ENCODE measurements around the gene OR52N4. TPM values are rescaled to one million over a fixed set of nuclear protein-coding genes. Genes with fewer than 3 reads are reported as not detected.
A peak's percentile ranks its signal among the peaks of the same experiment; 100 is the strongest.
"Not testable (repeated sequence)": the region's sequence is repeated elsewhere in the genome, so short reads cannot be mapped to it uniquely, and the experiment has no call there.

OR52N4 gene
- total RNA-seq: not detected in 2 replicates

GRCh38 chr11:5753943-5754342 is at the start of gene OR52N4:
OR52N4 (plus strand) TSS chr11:5754243; CDS start chr11:5754741, 498 bp downstream.
- Histone ChIP-seq H3K36me3 (ENCODE audit: control insufficient read depth, insufficient read depth, low read length) (no peaks in the 10 kb centered on the region), H3K27me3 (ENCODE audit: control insufficient read depth, insufficient read depth, low read length) (no peaks in the 10 kb centered on the region), H3K4me3 (ENCODE audit: low read depth, low read length) (no peak within 1 kb of the TSS)
- no peak for TF ChIP-seq CTCF (IDR thresholded peaks at IDR 0.05; ENCODE audit: insufficient read depth, low read length, poor library complexity, severe bottlenecking)
- DNase-seq (ENCODE audit: low read depth): no peak

GRCh38 chr11:5705688-5706087 is 48.4 kb upstream of the OR52N4 start:
- no peaks in the 10 kb centered on the region for H3K27me3 ChIP-seq (ENCODE audit: control insufficient read depth, insufficient read depth, low read length)
- H3K36me3 ChIP-seq (ENCODE audit: control insufficient read depth, insufficient read depth, low read length): no peaks in the 10 kb centered on the region
- no peak for TF ChIP-seq CTCF (IDR thresholded peaks at IDR 0.05; ENCODE audit: insufficient read depth, low read length, poor library complexity, severe bottlenecking)
- DNase-seq (ENCODE audit: low read depth): no peak
- H3K4me3 ChIP-seq (ENCODE audit: low read depth, low read length): no peak overlapping the region

GRCh38 chr11:5712507-5712906 is 41.5 kb upstream of the OR52N4 start:
- Histone ChIP-seq H3K4me3 (ENCODE audit: low read depth, low read length) (no peak overlapping the region), H3K27me3 (ENCODE audit: control insufficient read depth, insufficient read depth, low read length) (no peaks in the 10 kb centered on the region), H3K36me3 (ENCODE audit: control insufficient read depth, insufficient read depth, low read length) (no peaks in the 10 kb centered on the region)
- peak; percentile 25 for TF ChIP-seq CTCF (IDR thresholded peaks at IDR 0.05; ENCODE audit: insufficient read depth, low read length, poor library complexity, severe bottlenecking)
- no peak for DNase-seq (ENCODE audit: low read depth)

- Histone ChIP-seq H3K4me3 (ENCODE audit: low read depth, low read length) (no peak overlapping the region), H3K27me3 (ENCODE audit: control insufficient read depth, insufficient read depth, low read length) (no peaks in the 10 kb centered on the region), H3K36me3 (ENCODE audit: control insufficient read depth, insufficient read depth, low read length) (no peaks in the 10 kb centered on the region)
- DNase-seq (ENCODE audit: low read depth): no peak
- TF ChIP-seq CTCF (IDR thresholded peaks at IDR 0.05; ENCODE audit: insufficient read depth, low read length, poor library complexity, severe bottlenecking): no peak
These were observed 40.3 kb upstream of the OR52N4 start for GRCh38 chr11:5713695-5714094.

GRCh38 chr11:5716518-5716917 is 37.5 kb upstream of the OR52N4 start:
- not testable (repeated sequence) for H3K36me3 ChIP-seq (ENCODE audit: control insufficient read depth, insufficient read depth, low read length); DNase-seq (ENCODE audit: low read depth); H3K27me3 ChIP-seq (ENCODE audit: control insufficient read depth, insufficient read depth, low read length); H3K4me3 ChIP-seq (ENCODE audit: low read depth, low read length)

- no peak for TF ChIP-seq CTCF (IDR thresholded peaks at IDR 0.05; ENCODE audit: insufficient read depth, low read length, poor library complexity, severe bottlenecking)
- H3K27me3 ChIP-seq (ENCODE audit: control insufficient read depth, insufficient read depth, low read length): no peaks in the 10 kb centered on the region
- no peaks in the 10 kb centered on the region for H3K36me3 ChIP-seq (ENCODE audit: control insufficient read depth, insufficient read depth, low read length)
- H3K4me3 ChIP-seq (ENCODE audit: low read depth, low read length): no peak overlapping the region
- no peak for DNase-seq (ENCODE audit: low read depth)
These were observed 34.1 kb upstream of the OR52N4 start for GRCh38 chr11:5719703-5720495.

Data from kidney epithelial cell (primary cell).